Caco-2 (cell line): Measurements from ENCODE around the gene MORN5. TPM values are rescaled to one million over a fixed set of nuclear protein-coding genes. Genes with fewer than 3 reads are reported as not detected.

Experiments
- BruUV-seq: library from RNA; stranded (reverse); fragments of 400-500 nt; replicated peaks from 2 replicates; lab custom pipeline; 2021; lab: Mats Ljungman, UMichigan
- CTCF ChIA-PET: fragments of 300-600 bp; sonication (Branson Sonifier 250); formaldehyde crosslinking; loops from one replicate; lab custom pipeline; 2022; ENCODE audit warnings: antibody characterized with exemption; lab: Charles Lee
- POLR2A ChIA-PET: fragments of 300-600 bp; sonication (Branson Sonifier 250); formaldehyde crosslinking; loops from one replicate; lab custom pipeline; 2022; ENCODE audit warnings: antibody characterized with exemption; lab: Charles Lee
- DNase-seq, 2 experiments: peaks; one replicate each; pipeline versions ENCODE4 v3.0.0 to v3.0.0-alpha.2; 2020 to 2022
- H3K27me3 ChIP-seq: replicated peaks from 2 replicates; pipeline ENCODE4 v1.6.0; 2011; ENCODE audit warnings: low read length; ENCODE audit not compliant: control insufficient read depth, insufficient read depth
- H3K36me3 ChIP-seq: 2 replicates; pipeline ENCODE4 v1.5.1; 2011; ENCODE audit warnings: low read length; ENCODE audit not compliant: control insufficient read depth, insufficient read depth
- H3K4me1 ChIP-seq: fragments of 250-450 bp; sonication (Bioruptor Pico); 2 replicates; pipeline ENCODE4 v1.5.1; 2020; ENCODE audit warnings: mild to moderate bottlenecking
- H3K4me3 ChIP-seq: 2 replicates; pipeline ENCODE4 v1.5.1; 2011; ENCODE audit warnings: low read depth, mild to moderate bottlenecking, control low read depth, low read length
- H3K9me3 ChIP-seq: fragments of 250-450 bp; sonication (Bioruptor Pico); 2 replicates; pipeline ENCODE4 v1.5.1; 2020; ENCODE audit warnings: mild to moderate bottlenecking, moderate library complexity
- H3K27ac Mint-ChIP-seq: one replicate; pipeline ENCODE4 v1.8.0; 2022; ENCODE audit warnings: mixed read lengths; ENCODE audit not compliant: unreplicated experiment
- H3K27me3 Mint-ChIP-seq: one replicate; pipeline ENCODE4 v1.8.0; 2022; ENCODE audit warnings: mixed read lengths; ENCODE audit not compliant: insufficient read depth, unreplicated experiment
- H3K36me3 Mint-ChIP-seq: one replicate; pipeline ENCODE4 v1.8.0; 2022; ENCODE audit warnings: mild to moderate bottlenecking, mixed read lengths; ENCODE audit not compliant: insufficient read depth, unreplicated experiment
- H3K4me1 Mint-ChIP-seq: one replicate; pipeline ENCODE4 v1.8.0; 2022; ENCODE audit warnings: low read depth, mixed read lengths; ENCODE audit not compliant: unreplicated experiment
- H3K4me3 Mint-ChIP-seq: one replicate; pipeline ENCODE4 v1.8.0; 2022; ENCODE audit warnings: mild to moderate bottlenecking, moderate library complexity, mixed read lengths; ENCODE audit not compliant: unreplicated experiment
- H3K9me3 Mint-ChIP-seq: one replicate; pipeline ENCODE4 v1.8.0; 2022; ENCODE audit warnings: mixed read lengths; ENCODE audit not compliant: unreplicated experiment
- intact Hi-C: fragments of 100-400 bp; cut with micrococcal nuclease; formaldehyde crosslinking; loops from one replicate; pipeline ENCODE4 v1.10.0; 2022; ENCODE audit not compliant: unreplicated experiment
- total RNA-seq: library from RNA; stranded (reverse); gene quantifications from 2 replicates; pipeline ENCODE4 v1.2.3, GENCODE V29; 2022
- TF ChIP-seq, protein P1 (sequence below), 2 experiments: fragments of 200-600 bp in 1 of 2; IDR thresholded peaks; 1 replicate in 1 of 2; 2 replicates in 1 of 2; pipeline versions ENCODE4 v1.5.1 to v1.8.0; 2011 to 2022; ENCODE audit warnings: antibody characterized with exemption in 1 of 2, control low read depth in 1 of 2, inconsistent platforms in 1 of 2, low read depth in 1 of 2, low read length in 1 of 2, mild to moderate bottlenecking in 1 of 2, moderate library complexity in 1 of 2; ENCODE audit not compliant: insufficient read depth in 1 of 2, severe bottlenecking in 1 of 2, unreplicated experiment in 1 of 2

MORN5 gene
- total RNA-seq, 1 experiment from 2014 or later = not detected

DNA sequence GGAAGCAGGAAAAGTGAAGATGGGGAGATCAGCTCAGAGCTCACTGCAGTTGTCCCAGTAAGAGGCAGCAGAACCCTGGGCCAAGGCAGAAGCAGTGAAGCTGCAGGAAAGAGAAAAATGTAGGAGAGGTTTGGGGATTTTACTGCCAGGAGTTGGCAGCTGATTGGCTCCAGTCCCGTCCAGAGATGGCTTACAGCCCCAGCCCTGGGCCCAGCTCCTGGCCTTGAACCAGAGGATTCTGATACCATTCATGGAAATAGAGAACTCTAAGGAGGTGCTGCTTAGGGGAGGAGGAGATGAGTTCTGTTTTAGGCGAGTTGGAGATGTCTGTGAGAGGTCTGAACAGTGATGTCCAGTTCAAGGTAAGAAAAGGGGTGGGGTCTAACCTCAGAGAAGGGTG, 4.6 kb downstream of the MORN5 start:
- TF ChIP-seq, protein P1, sequence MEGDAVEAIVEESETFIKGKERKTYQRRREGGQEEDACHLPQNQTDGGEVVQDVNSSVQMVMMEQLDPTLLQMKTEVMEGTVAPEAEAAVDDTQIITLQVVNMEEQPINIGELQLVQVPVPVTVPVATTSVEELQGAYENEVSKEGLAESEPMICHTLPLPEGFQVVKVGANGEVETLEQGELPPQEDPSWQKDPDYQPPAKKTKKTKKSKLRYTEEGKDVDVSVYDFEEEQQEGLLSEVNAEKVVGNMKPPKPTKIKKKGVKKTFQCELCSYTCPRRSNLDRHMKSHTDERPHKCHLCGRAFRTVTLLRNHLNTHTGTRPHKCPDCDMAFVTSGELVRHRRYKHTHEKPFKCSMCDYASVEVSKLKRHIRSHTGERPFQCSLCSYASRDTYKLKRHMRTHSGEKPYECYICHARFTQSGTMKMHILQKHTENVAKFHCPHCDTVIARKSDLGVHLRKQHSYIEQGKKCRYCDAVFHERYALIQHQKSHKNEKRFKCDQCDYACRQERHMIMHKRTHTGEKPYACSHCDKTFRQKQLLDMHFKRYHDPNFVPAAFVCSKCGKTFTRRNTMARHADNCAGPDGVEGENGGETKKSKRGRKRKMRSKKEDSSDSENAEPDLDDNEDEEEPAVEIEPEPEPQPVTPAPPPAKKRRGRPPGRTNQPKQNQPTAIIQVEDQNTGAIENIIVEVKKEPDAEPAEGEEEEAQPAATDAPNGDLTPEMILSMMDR (IDR thresholded peaks at IDR 0.05; ENCODE audit: insufficient read depth in 1 of 2, low read depth in 1 of 2, low read length in 1 of 2, severe bottlenecking in 1 of 2, unreplicated experiment in 1 of 2) = no peak
- no peaks in the 10 kb centered on the region for H3K27me3 ChIP-seq
- 0 out of 2 replicates have a peak, but pooled peaks cover 3% of the 10 kb centered on the region for H3K4me1 ChIP-seq
- Mint-ChIP-seq H3K9me3 (peaks cover 10% of the 10 kb centered on the region), H3K27me3 (peaks cover 3% of the 10 kb centered on the region), H3K36me3 (peaks cover 6% of the 10 kb centered on the region), H3K4me1 (no peaks in the 10 kb centered on the region), H3K27ac (no peak overlapping the region), H3K4me3 (no peak overlapping the region)
- intact Hi-C loops = no loop called here
- DNase-seq = no peak
- BruUV-seq = no TSS peak
- H3K4me3 ChIP-seq = no peak overlapping the region
- CTCF ChIA-PET = no interaction called here
- H3K36me3 ChIP-seq = no peaks in the 10 kb centered on the region
- 0 out of 2 replicates have a peak, but pooled peaks cover 6% of the 10 kb centered on the region for H3K9me3 ChIP-seq
- POLR2A ChIA-PET = no interaction called here

DNA sequence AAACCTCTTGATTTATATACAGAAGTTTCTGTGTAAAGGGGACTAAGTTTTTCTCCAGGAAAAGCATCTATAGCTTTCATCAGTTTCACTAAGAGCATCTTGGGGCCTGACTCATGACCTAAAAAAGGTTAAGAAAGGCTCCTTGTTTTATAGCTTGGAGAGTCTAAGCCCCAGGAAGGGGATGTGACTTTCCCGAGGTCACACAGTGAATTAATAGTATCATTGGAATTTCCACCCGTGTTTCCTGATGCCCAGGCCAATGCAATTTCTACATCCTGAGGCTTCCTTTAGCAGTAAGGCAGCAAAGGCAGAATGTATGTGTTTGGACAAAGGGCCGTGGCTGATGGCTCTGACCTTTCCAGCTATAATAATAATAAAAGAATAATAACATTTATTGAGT, 8.6 kb downstream of the MORN5 start:
- intact Hi-C loops = no loop called here
- TF ChIP-seq, protein P1 (IDR thresholded peaks at IDR 0.05; ENCODE audit: insufficient read depth in 1 of 2, low read depth in 1 of 2, low read length in 1 of 2, severe bottlenecking in 1 of 2, unreplicated experiment in 1 of 2) = no peak
- H3K27me3 Mint-ChIP-seq = peaks cover 3% of the 10 kb centered on the region
- no peak overlapping the region for H3K27ac Mint-ChIP-seq
- no peaks in the 10 kb centered on the region for H3K36me3 Mint-ChIP-seq
- H3K4me1 Mint-ChIP-seq = no peaks in the 10 kb centered on the region
- POLR2A ChIA-PET = no interaction called here
- H3K9me3 Mint-ChIP-seq = peaks cover 10% of the 10 kb centered on the region
- BruUV-seq = no TSS peak
- Histone ChIP-seq H3K4me1 (no peaks in the 10 kb centered on the region), H3K27me3 (no peaks in the 10 kb centered on the region), H3K36me3 (no peaks in the 10 kb centered on the region), H3K9me3 (no peaks in the 10 kb centered on the region), H3K4me3 (no peak overlapping the region)
- CTCF ChIA-PET = no interaction called here
- no peak for DNase-seq
- H3K4me3 Mint-ChIP-seq = no peak overlapping the region

DNA sequence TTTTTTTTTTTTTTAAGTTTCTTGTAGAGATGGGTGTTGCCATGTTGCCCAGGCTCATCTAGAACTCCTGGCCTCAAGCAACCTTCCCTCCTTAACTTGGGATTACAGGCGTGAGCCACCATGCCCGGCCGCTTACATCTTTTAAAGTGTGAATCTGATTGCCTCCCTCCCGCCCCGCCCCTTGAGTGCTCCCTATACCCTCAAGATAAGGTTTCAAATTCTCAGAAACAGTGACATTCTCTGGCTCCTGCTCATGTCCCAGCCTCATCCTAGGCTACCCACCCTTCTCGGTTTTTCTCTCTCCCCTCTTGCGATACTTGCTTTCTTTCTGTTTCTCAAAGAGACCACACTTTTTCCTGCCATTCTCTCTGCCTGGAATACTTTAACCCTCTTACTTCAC, 12.4 kb downstream of the MORN5 start:
- Histone ChIP-seq H3K9me3 (no peaks in the 10 kb centered on the region), H3K36me3 (no peaks in the 10 kb centered on the region), H3K27me3 (no peaks in the 10 kb centered on the region), H3K4me3 (no peak overlapping the region), H3K4me1 (no peaks in the 10 kb centered on the region)
- POLR2A ChIA-PET = no interaction called here
- TF ChIP-seq, protein P1 (IDR thresholded peaks at IDR 0.05; ENCODE audit: insufficient read depth in 1 of 2, low read depth in 1 of 2, low read length in 1 of 2, severe bottlenecking in 1 of 2, unreplicated experiment in 1 of 2) = no peak
- CTCF ChIA-PET = no interaction called here
- peaks cover 3% of the 10 kb centered on the region for H3K27me3 Mint-ChIP-seq
- BruUV-seq = no TSS peak
- H3K9me3 Mint-ChIP-seq = peaks cover 10% of the 10 kb centered on the region
- intact Hi-C loops = no loop called here
- no peak overlapping the region for H3K4me3 Mint-ChIP-seq
- H3K27ac Mint-ChIP-seq = no peak overlapping the region
- no peak for DNase-seq
- no peaks in the 10 kb centered on the region for H3K4me1 Mint-ChIP-seq
- H3K36me3 Mint-ChIP-seq = no peaks in the 10 kb centered on the region
